GM12891 (cell line): ENCODE measurements around the gene STXBP3. TPM values are rescaled to one million over a fixed set of nuclear protein-coding genes. Genes with fewer than 3 reads are reported as not detected.
"Not testable (repeated sequence)": the region's sequence is repeated elsewhere in the genome, so short reads cannot be mapped to it uniquely, and the experiment has no call there.

Source experiments
- DNase-seq: peaks from one replicate; pipeline ENCODE4 v3.0.0; 2011; ENCODE audit warnings: low spot score; ENCODE audit not compliant: insufficient read length
- FAIRE-seq: peaks from 2 replicates; lab custom pipeline; 2011; peaks lifted over from hg19 to GRCh38; lab: Jason Lieb, UNC
- PAX5 ChIP-seq: IDR thresholded peaks from 2 replicates; pipeline ENCODE4 v1.6.1; 2011; ENCODE audit warnings: low read length, moderate library complexity, mild to moderate bottlenecking; ENCODE audit not compliant: insufficient read depth, severe bottlenecking
- POLR2A ChIP-seq: IDR thresholded peaks from 2 replicates; pipeline ENCODE4 v1.6.1; 2011; ENCODE audit warnings: low read depth, low read length, control low read depth
- POLR2AphosphoS5 ChIP-seq: IDR thresholded peaks from 2 replicates; pipeline ENCODE4 v1.6.1; 2011; ENCODE audit warnings: low read depth, low read length, control low read depth
- POU2F2 ChIP-seq: IDR thresholded peaks from 2 replicates; pipeline ENCODE4 v1.6.1; 2011; ENCODE audit warnings: low read depth, mild to moderate bottlenecking, control low read depth, low read length, moderate library complexity
- SPI1 ChIP-seq: IDR thresholded peaks from 2 replicates; pipeline ENCODE4 v1.6.1; 2011; ENCODE audit warnings: low read depth, low read length, control low read depth
- TAF1 ChIP-seq: IDR thresholded peaks from 2 replicates; pipeline ENCODE4 v1.6.1; 2011; ENCODE audit warnings: low read depth, low read length, control low read depth
- polyA plus RNA-seq: library from polyadenylated mRNA; unstranded; fragments of >200 nt; gene quantifications from one replicate; pipeline ENCODE4 v1.2.1, GENCODE V29; 2012; ENCODE audit warnings: low read depth, missing spikeins, inconsistent platforms; ENCODE audit not compliant: missing spikeins

The STXBP3 gene
- 12.9 TPM for polyA plus RNA-seq

- peak; percentile 81 for DNase-seq
- peak; percentile 11 for TF ChIP-seq PAX5
- no peak for TF ChIP-seq SPI1
- no peak; the same call in 1 of the 2 replicates for TF ChIP-seq POU2F2
- TF ChIP-seq POLR2AphosphoS5 = peak; percentile 93
- peak; percentile 90 for TF ChIP-seq POLR2A
- peak; percentile 83 for TF ChIP-seq TAF1
- FAIRE-seq = peak; percentile 100
These were observed at the start of gene STXBP3 for GRCh38 chr1:108746382-108747170. TSS of gene STXBP3 (plus strand) at chr1:108746674. CDS start at chr1:108746738, 64 bp downstream.

GRCh38 chr1:108699375-108700332, 46.8 kb upstream of the STXBP3 start:
- no peak for FAIRE-seq
- TF ChIP-seq POLR2A = peak; percentile 53; the same call in 1 of the 2 replicates
- TF ChIP-seq TAF1 = no peak
- TF ChIP-seq SPI1 = peak; percentile 50
- 0 out of 2 replicates have a peak, but pooled peaks have one; percentile 16 for TF ChIP-seq POLR2AphosphoS5
- DNase-seq = no peak

GRCh38 chr1:108701176-108701849, 45.2 kb upstream of the STXBP3 start:
- DNase-seq = no peak
- FAIRE-seq = no peak
- TF ChIP-seq POLR2AphosphoS5 (peak; percentile 51; the same call in 1 of the 2 replicates), TAF1 (no peak)

GRCh38 chr1:108702109-108702508, 44.4 kb upstream of the STXBP3 start:
- FAIRE-seq, DNase-seq: not testable (repeated sequence)
- TF ChIP-seq POLR2A (peak; percentile 52; the same call in 1 of the 2 replicates), POLR2AphosphoS5 (peak; percentile 62)

- DNase-seq (no peak), FAIRE-seq (no peak)
- no peak for TF ChIP-seq TAF1
- peak; percentile 17; the same call in 1 of the 2 replicates for TF ChIP-seq POLR2A
These were observed 42.5 kb upstream of the STXBP3 start for GRCh38 chr1:108703939-108704338.

- TF ChIP-seq POLR2A (no peak; the same call in 1 of the 2 replicates), TAF1 (no peak), POU2F2 (no peak), POLR2AphosphoS5 (no peak), PAX5 (no peak), SPI1 (no peak)
- DNase-seq (no peak), FAIRE-seq (no peak)
These were observed 42.0 kb upstream of the STXBP3 start for GRCh38 chr1:108704496-108704895.

GRCh38 chr1:108706643-108707042, 39.8 kb upstream of the STXBP3 start:
- FAIRE-seq = no peak

GRCh38 chr1:108708691-108709660, 37.5 kb upstream of the STXBP3 start:
- DNase-seq (no peak), FAIRE-seq (peak; percentile 35)
- TF ChIP-seq TAF1 = no peak
- no peak for TF ChIP-seq PAX5
- no peak for TF ChIP-seq SPI1
- TF ChIP-seq POLR2AphosphoS5 = no peak

More at GRCh38 chr1:108706643-108707042, 39.8 kb upstream of the STXBP3 start:
- TF ChIP-seq POLR2A = no peak
- TF ChIP-seq PAX5 = no peak
- no peak for TF ChIP-seq POLR2AphosphoS5
- TF ChIP-seq TAF1 = no peak
- no peak for TF ChIP-seq POU2F2
- TF ChIP-seq SPI1 = no peak
- no peak for DNase-seq

GRCh38 chr1:108712606-108713150, 33.8 kb upstream of the STXBP3 start, which contains the start of gene FNDC7:
TSS of gene FNDC7 (plus strand) at chr1:108712908. CDS start at chr1:108712934, 26 bp downstream.
- FAIRE-seq = no peak
- no peak for DNase-seq
- TF ChIP-seq TAF1 (no peak), PAX5 (no peak), POLR2AphosphoS5 (no peak), POLR2A (no peak), POU2F2 (no peak), SPI1 (no peak)
